Astrocyte of the spinal cord (primary cell): Measurements from ENCODE around the gene TJAP1.

Experiments used
- DNase-seq: peaks from one replicate; pipeline ENCODE4 v3.0.0; 2011; ENCODE audit warnings: low read depth, low spot score
- H3K4me3 ChIP-seq: 2 replicates; pipeline ENCODE4 v1.5.1; 2011; ENCODE audit warnings: low read depth, mild to moderate bottlenecking, low read length, moderate library complexity
- in situ Hi-C: cut with HindIII; loops from 2 replicates; pipeline ENCODE4 v1.10.0; 2017; ENCODE audit warnings: low sequenced_read_pairs
- TF ChIP-seq, protein P1 (sequence below): IDR thresholded peaks from 2 replicates; pipeline ENCODE4 v1.5.1; 2012; ENCODE audit warnings: low read depth, mild to moderate bottlenecking, low read length, inconsistent platforms

TJAP1 gene

DNA sequence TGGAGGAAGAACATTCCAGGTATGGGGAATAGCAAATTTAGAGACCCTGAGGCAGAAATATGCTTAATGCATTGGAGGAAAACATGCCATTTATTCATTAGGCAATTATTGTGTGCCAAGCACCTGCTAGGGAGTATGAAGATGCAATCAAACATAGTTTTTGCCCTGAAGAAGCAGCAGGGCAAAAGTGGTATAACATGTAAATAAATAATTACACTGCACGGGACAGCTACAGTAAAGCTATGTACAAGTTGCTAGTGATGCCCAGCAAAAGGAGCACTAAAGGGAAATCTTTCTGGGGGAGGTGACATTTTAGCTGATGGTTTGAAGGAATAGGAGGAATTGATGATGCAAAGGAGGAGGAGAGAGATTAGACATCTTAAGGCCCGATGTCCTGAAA lies 624 bp upstream of the TJAP1 start:
- TF ChIP-seq, protein P1, sequence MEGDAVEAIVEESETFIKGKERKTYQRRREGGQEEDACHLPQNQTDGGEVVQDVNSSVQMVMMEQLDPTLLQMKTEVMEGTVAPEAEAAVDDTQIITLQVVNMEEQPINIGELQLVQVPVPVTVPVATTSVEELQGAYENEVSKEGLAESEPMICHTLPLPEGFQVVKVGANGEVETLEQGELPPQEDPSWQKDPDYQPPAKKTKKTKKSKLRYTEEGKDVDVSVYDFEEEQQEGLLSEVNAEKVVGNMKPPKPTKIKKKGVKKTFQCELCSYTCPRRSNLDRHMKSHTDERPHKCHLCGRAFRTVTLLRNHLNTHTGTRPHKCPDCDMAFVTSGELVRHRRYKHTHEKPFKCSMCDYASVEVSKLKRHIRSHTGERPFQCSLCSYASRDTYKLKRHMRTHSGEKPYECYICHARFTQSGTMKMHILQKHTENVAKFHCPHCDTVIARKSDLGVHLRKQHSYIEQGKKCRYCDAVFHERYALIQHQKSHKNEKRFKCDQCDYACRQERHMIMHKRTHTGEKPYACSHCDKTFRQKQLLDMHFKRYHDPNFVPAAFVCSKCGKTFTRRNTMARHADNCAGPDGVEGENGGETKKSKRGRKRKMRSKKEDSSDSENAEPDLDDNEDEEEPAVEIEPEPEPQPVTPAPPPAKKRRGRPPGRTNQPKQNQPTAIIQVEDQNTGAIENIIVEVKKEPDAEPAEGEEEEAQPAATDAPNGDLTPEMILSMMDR, result no peak

DNA sequence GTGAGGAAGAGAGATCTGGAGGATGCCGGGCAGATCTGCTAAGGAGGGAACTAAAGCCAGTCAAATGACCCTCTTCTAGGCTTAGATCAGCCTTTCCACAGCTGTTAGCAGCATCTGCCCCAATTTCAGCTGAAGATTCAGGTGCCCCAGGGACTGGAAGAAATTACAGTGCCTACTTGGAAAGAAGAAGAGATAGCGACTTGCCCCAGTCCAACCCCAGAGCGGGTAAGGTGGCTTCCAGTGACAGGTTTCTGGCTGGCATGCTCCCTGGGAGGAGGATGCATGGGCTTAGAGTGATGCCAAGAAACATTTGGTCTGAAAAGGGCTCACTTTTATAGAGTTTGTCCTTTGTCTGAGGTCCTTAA lies 620 bp downstream of the TJAP1 start:
- TF ChIP-seq, protein P1, result no peak
- H3K4me3 ChIP-seq, result peak overlapping the region; percentile 76
- in situ Hi-C loops, result no loop called here
- no peak for DNase-seq

More for the DNA sequence above, 624 bp upstream of the TJAP1 start:
- in situ Hi-C loops, result no loop called here
- no peak for DNase-seq
- H3K4me3 ChIP-seq, result peak overlapping the region; percentile 76

DNA sequence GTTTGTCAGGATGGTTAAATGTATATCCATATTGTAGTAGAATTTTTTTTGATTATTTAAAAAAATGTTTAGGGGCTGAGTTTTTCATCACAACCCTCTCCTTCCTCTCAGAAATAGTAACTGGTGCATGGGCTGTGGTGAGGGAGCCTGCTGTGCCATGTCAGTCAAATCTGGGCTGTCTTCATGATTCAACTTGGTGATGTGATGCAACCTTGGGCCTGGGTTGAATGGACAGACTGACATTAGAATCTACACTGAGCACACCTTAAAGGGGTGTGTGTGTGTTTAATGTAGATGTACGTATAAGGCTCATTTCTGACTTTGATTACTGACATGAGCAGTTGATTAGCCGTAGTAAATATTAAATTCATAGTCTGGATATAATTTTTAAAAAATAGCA lies 3.7 kb downstream of the TJAP1 start:
- DNase-seq, result no peak
- TF ChIP-seq, protein P1, result no peak
- in situ Hi-C loops, result no loop called here
- no peak overlapping the region for H3K4me3 ChIP-seq

DNA sequence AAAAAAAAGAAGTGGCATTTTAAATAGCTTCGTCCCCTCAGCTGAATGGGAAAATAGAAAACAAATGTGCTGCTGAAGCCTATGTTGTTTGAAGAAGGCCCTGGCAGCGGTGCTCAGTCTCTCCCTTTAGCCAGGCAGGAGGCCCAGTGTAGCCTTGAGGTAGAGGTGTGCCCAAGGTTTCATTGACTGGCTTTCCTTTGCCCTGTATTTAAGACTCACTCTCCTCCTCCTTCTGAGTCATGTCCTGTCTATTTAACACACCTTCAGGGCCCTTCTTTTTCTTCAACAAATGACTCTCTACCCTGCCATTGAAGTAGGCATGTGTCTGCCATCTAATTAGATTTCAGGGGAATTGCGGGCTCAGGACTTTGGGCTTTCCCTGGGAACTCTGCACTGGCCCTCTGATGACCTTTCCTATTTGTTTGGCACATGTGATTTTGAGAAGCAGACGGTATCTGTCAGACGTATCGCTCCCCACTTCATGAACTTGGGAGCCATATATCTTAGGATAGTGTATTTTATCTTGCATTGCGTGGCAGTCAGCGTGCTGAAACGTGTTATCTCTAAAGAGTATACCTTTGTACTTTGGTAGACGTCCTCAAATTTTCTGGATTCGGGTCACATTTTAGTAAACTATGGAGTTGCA lies 4.3 kb downstream of the TJAP1 start:
- DNase-seq, result no peak
- in situ Hi-C loops, result no loop called here
- H3K4me3 ChIP-seq, result no peak overlapping the region
- TF ChIP-seq, protein P1, result no peak

DNA sequence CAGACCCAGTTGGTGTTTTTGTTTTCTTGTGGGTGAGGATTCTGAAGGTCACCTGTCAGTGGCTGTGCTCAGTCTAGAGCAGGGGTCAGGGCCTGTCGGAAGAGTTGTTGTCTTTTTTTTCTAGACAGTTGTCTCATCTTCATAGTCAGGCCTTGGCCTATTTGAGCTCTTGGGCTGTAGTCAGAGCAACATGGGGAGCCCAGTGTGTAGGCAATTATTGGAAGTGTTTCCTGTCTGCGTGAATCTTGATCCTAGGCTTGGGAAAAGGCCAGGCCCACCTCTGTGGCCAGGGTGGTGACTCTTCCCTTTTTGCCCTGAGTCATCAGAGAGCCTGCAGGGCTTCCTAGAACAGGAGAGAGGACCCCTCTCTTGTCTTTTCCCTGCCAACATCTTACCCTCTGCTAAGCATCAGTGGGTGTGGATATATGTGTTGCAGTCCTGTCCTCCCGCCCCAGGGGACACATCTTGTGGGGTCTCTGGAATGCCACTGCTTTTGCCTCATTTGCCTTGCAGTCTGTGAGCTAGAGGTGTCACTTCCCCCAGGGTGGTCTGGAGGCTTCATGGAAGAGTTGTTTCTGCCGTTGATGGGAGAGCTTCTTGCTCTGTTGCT lies 11.4 kb downstream of the TJAP1 start:
- H3K4me3 ChIP-seq, result no peak overlapping the region
- TF ChIP-seq, protein P1, result no peak
- peak; percentile 38 for DNase-seq
- in situ Hi-C loops, result no loop called here

DNA sequence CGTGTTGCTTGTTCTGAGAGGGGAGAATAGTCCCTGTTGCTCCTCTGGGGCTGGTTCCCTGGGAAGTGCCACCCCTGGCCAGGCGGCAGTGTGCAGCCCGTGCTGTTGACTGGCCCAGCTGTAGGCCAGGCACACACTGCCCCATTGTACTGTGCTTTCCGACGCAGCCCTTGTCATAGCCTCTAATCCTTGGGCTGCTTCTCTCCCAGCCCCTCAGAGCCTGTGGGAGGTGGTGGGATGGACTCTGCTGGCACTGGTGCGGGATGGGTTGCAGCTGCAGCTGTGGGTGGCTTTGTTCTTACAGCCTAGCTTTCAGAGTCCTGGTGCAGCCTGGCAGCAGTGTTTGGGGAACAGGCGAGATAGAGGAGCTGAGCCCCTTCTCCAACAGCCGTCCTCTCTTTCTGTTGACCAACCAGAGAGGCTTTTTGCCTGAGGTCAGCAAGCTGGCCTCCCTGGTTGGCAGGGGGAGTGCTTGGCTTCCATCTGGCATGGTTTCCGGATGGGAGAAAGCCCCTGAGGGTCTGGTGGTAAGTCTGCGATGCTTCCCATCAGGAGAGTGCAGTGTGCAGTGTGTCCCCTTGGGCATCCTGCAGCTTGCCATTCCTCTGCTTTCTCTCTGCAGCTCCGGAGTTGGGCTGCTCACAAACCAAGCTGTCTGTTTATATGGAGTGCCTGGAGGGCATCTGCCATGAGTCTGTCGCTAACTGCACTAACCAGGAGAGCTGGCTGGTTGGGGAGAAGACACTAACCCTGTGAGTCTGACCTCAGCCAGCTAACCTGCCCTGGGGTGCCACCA lies 12.1 kb downstream of the TJAP1 start:
- in situ Hi-C loops, result no loop called here
- no peak for DNase-seq
- TF ChIP-seq, protein P1, result no peak
- H3K4me3 ChIP-seq, result no peak overlapping the region
